GM18951 (cell line): ENCODE measurements around the gene PLCXD3.

Source experiments
- POLR2A ChIP-seq: IDR thresholded peaks from 4 replicates; pipeline ENCODE4 v1.6.1; 2011; ENCODE audit warnings: mild to moderate bottlenecking; ENCODE audit not compliant: insufficient read length, insufficient read depth; ENCODE audit errors: extremely low read depth
- in situ Hi-C: fragments of 300-500 bp; cut with MboI; formaldehyde crosslinking; loops from one replicate; pipeline ENCODE4 v1.12.0; 2022; ENCODE audit warnings: low sequenced_read_pairs, mixed read lengths, inconsistent platforms; ENCODE audit not compliant: unreplicated experiment

Gene PLCXD3

GRCh38 chr5:41459557-41459956 is 50.8 kb downstream of the PLCXD3 start:
- no peak for TF ChIP-seq POLR2A
- in situ Hi-C loops, result no loop called here

- TF ChIP-seq POLR2A, result no peak
- in situ Hi-C loops, result no loop called here
Observed at GRCh38 chr5:41457094-41457493, 53.3 kb downstream of the PLCXD3 start.

GRCh38 chr5:41452506-41452905 is 57.9 kb downstream of the PLCXD3 start:
- in situ Hi-C loops, result no loop called here
- TF ChIP-seq POLR2A, result no peak

GRCh38 chr5:41447650-41448510 is 62.5 kb downstream of the PLCXD3 start:
- TF ChIP-seq POLR2A, result no peak
- in situ Hi-C loops, result no loop called here

- TF ChIP-seq POLR2A, result no peak
- in situ Hi-C loops, result no loop called here
Observed at GRCh38 chr5:41445937-41446563, 64.4 kb downstream of the PLCXD3 start.

- no peak for TF ChIP-seq POLR2A
- in situ Hi-C loops, result no loop called here
Observed at GRCh38 chr5:41435276-41435675, 75.1 kb downstream of the PLCXD3 start.

GRCh38 chr5:41433552-41434181 is 76.7 kb downstream of the PLCXD3 start:
- TF ChIP-seq POLR2A, result no peak
- in situ Hi-C loops, result no loop called here

GRCh38 chr5:41432481-41433253 is 77.7 kb downstream of the PLCXD3 start:
- in situ Hi-C loops, result no loop called here
- no peak for TF ChIP-seq POLR2A

GRCh38 chr5:41427505-41427904 is 82.9 kb downstream of the PLCXD3 start:
- no peak for TF ChIP-seq POLR2A
- in situ Hi-C loops, result no loop called here

GRCh38 chr5:41425736-41426135 is 84.7 kb downstream of the PLCXD3 start:
- in situ Hi-C loops, result no loop called here
- TF ChIP-seq POLR2A, result no peak

- in situ Hi-C loops, result no loop called here
- TF ChIP-seq POLR2A, result no peak
Observed at GRCh38 chr5:41420492-41421067, 89.8 kb downstream of the PLCXD3 start.

- no peak for TF ChIP-seq POLR2A
- in situ Hi-C loops, result no loop called here
Observed at GRCh38 chr5:41418220-41419031, 92.0 kb downstream of the PLCXD3 start.
